Effector memory CD4-positive, alpha-beta T cell (primary cell): ENCODE data around the gene PDXDC1.
"Not testable (repeated sequence)": the region's sequence is repeated elsewhere in the genome, so short reads cannot be mapped to it uniquely, and the experiment has no call there.

Experiments
- DNase-seq, 3 donors: peaks; one replicate each; pipeline ENCODE4 v3.0.0-alpha.2; 2020
- H3K27ac ChIP-seq: 2 replicates; pipeline ENCODE4 v1.7.0; 2013; ENCODE audit warnings: mild to moderate bottlenecking, low read length, moderate library complexity; ENCODE audit not compliant: insufficient read depth, poor library complexity, severe bottlenecking
- H3K27me3 ChIP-seq: replicated peaks from 2 replicates; pipeline ENCODE4 v1.7.0; 2013; ENCODE audit warnings: mild to moderate bottlenecking, low read length; ENCODE audit not compliant: insufficient read depth, control insufficient read depth, poor library complexity, severe bottlenecking
- H3K36me3 ChIP-seq: 2 replicates; pipeline ENCODE4 v1.7.0; 2013; ENCODE audit warnings: mild to moderate bottlenecking, low read length, moderate library complexity; ENCODE audit not compliant: control insufficient read depth, insufficient read depth
- H3K4me1 ChIP-seq: 2 replicates; pipeline ENCODE4 v1.7.0; 2013; ENCODE audit warnings: low read length, mild to moderate bottlenecking; ENCODE audit not compliant: control insufficient read depth, insufficient read depth, poor library complexity, severe bottlenecking
- H3K4me3 ChIP-seq: 2 replicates; pipeline ENCODE4 v1.7.0; 2013; ENCODE audit warnings: low read length, low read depth, mild to moderate bottlenecking; ENCODE audit not compliant: insufficient read depth, poor library complexity, severe bottlenecking
- H3K9me3 ChIP-seq: 2 replicates; pipeline ENCODE4 v1.7.0; 2013; ENCODE audit warnings: mild to moderate bottlenecking, low read length, moderate library complexity; ENCODE audit not compliant: control insufficient read depth

PDXDC1 gene

GRCh38 chr16:15062085-15062810 is 87.4 kb downstream of the PDXDC1 start:
- DNase-seq, H3K27ac ChIP-seq: not testable (repeated sequence)
- peaks cover 19% of the 10 kb centered on the region for H3K36me3 ChIP-seq

GRCh38 chr16:15065961-15066360 is 91.1 kb downstream of the PDXDC1 start:
- H3K9me3 ChIP-seq, H3K4me1 ChIP-seq, H3K27me3 ChIP-seq, H3K4me3 ChIP-seq, DNase-seq, H3K27ac ChIP-seq: not testable (repeated sequence)
- H3K36me3 ChIP-seq, result peaks cover 19% of the 10 kb centered on the region

More at GRCh38 chr16:15062085-15062810, 87.4 kb downstream of the PDXDC1 start:
- H3K4me3 ChIP-seq, H3K9me3 ChIP-seq, H3K27me3 ChIP-seq, H3K4me1 ChIP-seq: not testable (repeated sequence)

GRCh38 chr16:15066690-15067089 is 91.9 kb downstream of the PDXDC1 start:
- peaks cover 12% of the 10 kb centered on the region for H3K36me3 ChIP-seq
- not testable (repeated sequence) for H3K27ac ChIP-seq, H3K4me3 ChIP-seq

GRCh38 chr16:15071013-15071412 is 96.2 kb downstream of the PDXDC1 start:
- H3K27ac ChIP-seq, H3K4me1 ChIP-seq: not testable (repeated sequence)
- H3K36me3 ChIP-seq, result peaks cover 36% of the 10 kb centered on the region

More at GRCh38 chr16:15066690-15067089, 91.9 kb downstream of the PDXDC1 start:
- H3K27me3 ChIP-seq, DNase-seq, H3K4me1 ChIP-seq, H3K9me3 ChIP-seq: not testable (repeated sequence)

GRCh38 chr16:15071916-15072769 is 97.3 kb downstream of the PDXDC1 start:
- H3K4me1 ChIP-seq, H3K4me3 ChIP-seq, H3K27me3 ChIP-seq, H3K27ac ChIP-seq, H3K9me3 ChIP-seq, DNase-seq: not testable (repeated sequence)
- peaks cover 41% of the 10 kb centered on the region for H3K36me3 ChIP-seq

More at GRCh38 chr16:15071013-15071412, 96.2 kb downstream of the PDXDC1 start:
- not testable (repeated sequence) for H3K27me3 ChIP-seq, DNase-seq, H3K9me3 ChIP-seq, H3K4me3 ChIP-seq

GRCh38 chr16:15073101-15073500 is 98.3 kb downstream of the PDXDC1 start:
- H3K27me3 ChIP-seq, result no peaks in the 10 kb centered on the region
- H3K9me3 ChIP-seq, result no peaks in the 10 kb centered on the region
- H3K27ac ChIP-seq, result no peak overlapping the region
- peaks cover 41% of the 10 kb centered on the region for H3K36me3 ChIP-seq
- H3K4me3 ChIP-seq, result no peak overlapping the region
- no peaks in the 10 kb centered on the region for H3K4me1 ChIP-seq
- DNase-seq, result no peak

GRCh38 chr16:15076161-15076560 is 101.3 kb downstream of the PDXDC1 start:
- H3K27me3 ChIP-seq, DNase-seq, H3K27ac ChIP-seq, H3K4me1 ChIP-seq, H3K9me3 ChIP-seq, H3K4me3 ChIP-seq: not testable (repeated sequence)
- peaks cover 36% of the 10 kb centered on the region for H3K36me3 ChIP-seq

- H3K9me3 ChIP-seq, H3K36me3 ChIP-seq, H3K27me3 ChIP-seq, H3K4me1 ChIP-seq, H3K4me3 ChIP-seq, DNase-seq, H3K27ac ChIP-seq: not testable (repeated sequence)
Observed at GRCh38 chr16:15080883-15081282, 106.1 kb downstream of the PDXDC1 start.

GRCh38 chr16:15082788-15083187 is 108.0 kb downstream of the PDXDC1 start:
- H3K36me3 ChIP-seq, H3K4me3 ChIP-seq, H3K9me3 ChIP-seq, H3K27me3 ChIP-seq, H3K27ac ChIP-seq, H3K4me1 ChIP-seq, DNase-seq: not testable (repeated sequence)

- not testable (repeated sequence) for H3K4me3 ChIP-seq, H3K27ac ChIP-seq, H3K9me3 ChIP-seq, DNase-seq, H3K36me3 ChIP-seq, H3K27me3 ChIP-seq, H3K4me1 ChIP-seq
Observed at GRCh38 chr16:15090663-15091269, 115.9 kb downstream of the PDXDC1 start.
